Esophagus squamous epithelium (tissue), 4 donors: ENCODE data around the gene ZP2.

Experiments
- POLR2A ChIP-seq, 4 donors: fragments of 450-650 bp; IDR thresholded peaks; one replicate each; pipeline ENCODE4 v1.6.1; 2017; ENCODE audit warnings: antibody characterized with exemption in 4 of 4, mild to moderate bottlenecking in 4 of 4, moderate library complexity in 3 of 4
- TF ChIP-seq, protein P1 (sequence below), 6 experiments: fragments of 450-650 bp in 4 of 6; fragments of 200-600 bp in 2 of 6; sonication (generic) in 2 of 6; IDR thresholded peaks; one replicate each; pipeline ENCODE4 v1.5.1; 2016 to 2019; ENCODE audit warnings: antibody characterized with exemption in 6 of 6, mild to moderate bottlenecking in 4 of 6, moderate library complexity in 4 of 6

DNA sequence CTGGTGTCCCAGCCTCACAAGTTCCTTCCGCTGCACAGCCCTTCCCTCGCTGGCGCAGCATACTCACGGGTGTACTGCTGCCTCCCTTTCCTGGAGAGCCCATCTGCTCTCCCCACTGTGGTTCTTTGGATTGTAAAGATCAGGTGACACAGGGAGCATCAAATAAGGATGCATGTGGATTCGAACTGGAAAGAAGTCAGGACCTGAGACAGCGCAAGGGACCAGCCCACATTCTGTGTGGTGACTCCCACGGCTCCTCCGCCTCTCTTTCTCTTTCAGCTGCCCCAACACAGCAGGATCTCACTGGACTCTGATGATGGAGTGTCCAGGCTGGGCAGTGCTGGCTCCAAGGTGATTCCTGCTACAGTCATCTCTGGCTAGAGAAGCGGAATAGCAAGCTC lies 44.8 kb downstream of the ZP2 start:
- TF ChIP-seq, protein P1, sequence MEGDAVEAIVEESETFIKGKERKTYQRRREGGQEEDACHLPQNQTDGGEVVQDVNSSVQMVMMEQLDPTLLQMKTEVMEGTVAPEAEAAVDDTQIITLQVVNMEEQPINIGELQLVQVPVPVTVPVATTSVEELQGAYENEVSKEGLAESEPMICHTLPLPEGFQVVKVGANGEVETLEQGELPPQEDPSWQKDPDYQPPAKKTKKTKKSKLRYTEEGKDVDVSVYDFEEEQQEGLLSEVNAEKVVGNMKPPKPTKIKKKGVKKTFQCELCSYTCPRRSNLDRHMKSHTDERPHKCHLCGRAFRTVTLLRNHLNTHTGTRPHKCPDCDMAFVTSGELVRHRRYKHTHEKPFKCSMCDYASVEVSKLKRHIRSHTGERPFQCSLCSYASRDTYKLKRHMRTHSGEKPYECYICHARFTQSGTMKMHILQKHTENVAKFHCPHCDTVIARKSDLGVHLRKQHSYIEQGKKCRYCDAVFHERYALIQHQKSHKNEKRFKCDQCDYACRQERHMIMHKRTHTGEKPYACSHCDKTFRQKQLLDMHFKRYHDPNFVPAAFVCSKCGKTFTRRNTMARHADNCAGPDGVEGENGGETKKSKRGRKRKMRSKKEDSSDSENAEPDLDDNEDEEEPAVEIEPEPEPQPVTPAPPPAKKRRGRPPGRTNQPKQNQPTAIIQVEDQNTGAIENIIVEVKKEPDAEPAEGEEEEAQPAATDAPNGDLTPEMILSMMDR (IDR thresholded peaks at IDR 0.05): no peak
- TF ChIP-seq POLR2A (IDR thresholded peaks at IDR 0.05): no peak
